Gastroesophageal sphincter (tissue), 3 donors: Measurements from ENCODE around the gene CDYL2.

ENCODE experiments used
- EP300 ChIP-seq: sonication (generic); formaldehyde crosslinking; IDR thresholded peaks from one replicate; pipeline ENCODE4 v1.6.1; 2017; ENCODE audit warnings: antibody characterized with exemption, mild to moderate bottlenecking
- POLR2A ChIP-seq, 2 donors: fragments of 450-650 bp; IDR thresholded peaks; one replicate each; pipeline ENCODE4 v1.6.1; 2017; ENCODE audit warnings: antibody characterized with exemption in 2 of 2, mild to moderate bottlenecking in 2 of 2, moderate library complexity in 1 of 2
- TF ChIP-seq, protein P1 (sequence below), 4 experiments: fragments of 200-600 bp in 2 of 4; fragments of 450-650 bp in 2 of 4; sonication (generic) in 1 of 4; IDR thresholded peaks; one replicate each; pipeline ENCODE4 v1.5.1; 2017 to 2019; ENCODE audit warnings: antibody characterized with exemption in 4 of 4, mild to moderate bottlenecking in 2 of 4, moderate library complexity in 2 of 4

- TF ChIP-seq, protein P1, sequence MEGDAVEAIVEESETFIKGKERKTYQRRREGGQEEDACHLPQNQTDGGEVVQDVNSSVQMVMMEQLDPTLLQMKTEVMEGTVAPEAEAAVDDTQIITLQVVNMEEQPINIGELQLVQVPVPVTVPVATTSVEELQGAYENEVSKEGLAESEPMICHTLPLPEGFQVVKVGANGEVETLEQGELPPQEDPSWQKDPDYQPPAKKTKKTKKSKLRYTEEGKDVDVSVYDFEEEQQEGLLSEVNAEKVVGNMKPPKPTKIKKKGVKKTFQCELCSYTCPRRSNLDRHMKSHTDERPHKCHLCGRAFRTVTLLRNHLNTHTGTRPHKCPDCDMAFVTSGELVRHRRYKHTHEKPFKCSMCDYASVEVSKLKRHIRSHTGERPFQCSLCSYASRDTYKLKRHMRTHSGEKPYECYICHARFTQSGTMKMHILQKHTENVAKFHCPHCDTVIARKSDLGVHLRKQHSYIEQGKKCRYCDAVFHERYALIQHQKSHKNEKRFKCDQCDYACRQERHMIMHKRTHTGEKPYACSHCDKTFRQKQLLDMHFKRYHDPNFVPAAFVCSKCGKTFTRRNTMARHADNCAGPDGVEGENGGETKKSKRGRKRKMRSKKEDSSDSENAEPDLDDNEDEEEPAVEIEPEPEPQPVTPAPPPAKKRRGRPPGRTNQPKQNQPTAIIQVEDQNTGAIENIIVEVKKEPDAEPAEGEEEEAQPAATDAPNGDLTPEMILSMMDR (IDR thresholded peaks at IDR 0.05) = no peak
- TF ChIP-seq POLR2A (IDR thresholded peaks at IDR 0.05) (no peak), EP300 (no peak)
Measured at GRCh38 chr16:80585764-80586163, 218.6 kb downstream of the CDYL2 start.
